HCT116 (cell line): ENCODE measurements around the gene KCNJ14.

Source experiments
- CEBPB ChIP-seq: IDR thresholded peaks from 2 replicates; pipeline ENCODE4 v1.6.1; 2012; ENCODE audit warnings: low read depth
- ELF1 ChIP-seq: IDR thresholded peaks from 2 replicates; pipeline ENCODE4 v1.6.1; 2012; ENCODE audit warnings: low read depth, borderline replicate concordance
- EZH2phosphoT487 ChIP-seq: fragments of 200-600 bp; IDR thresholded peaks from 2 replicates; pipeline ENCODE4 v1.6.1; 2018; ENCODE audit warnings: antibody characterized with exemption, borderline replicate concordance
- POLR2AphosphoS5 ChIP-seq: IDR thresholded peaks from 2 replicates; pipeline ENCODE4 v1.6.1; 2011; ENCODE audit warnings: mild to moderate bottlenecking, low read depth, low read length, moderate library complexity
- RAD21 ChIP-seq: IDR thresholded peaks from 2 replicates; pipeline ENCODE4 v1.6.1; 2012; ENCODE audit warnings: low read depth, mild to moderate bottlenecking
- ZFX ChIP-seq: fragments of 450-650 bp; IDR thresholded peaks from 2 replicates; pipeline ENCODE4 v1.6.1; 2017
- TF ChIP-seq, protein P1 (sequence below), 3 experiments: fragments of 200-600 bp in 1 of 3; sonication (generic) in 1 of 3; IDR thresholded peaks in 2 of 3; conservative IDR thresholded peaks in 1 of 3; 2 replicates each; pipeline ENCODE4 v1.5.1; 2012 to 2017; ENCODE audit warnings: low read depth in 2 of 3, low read length in 2 of 3, antibody characterized with exemption in 1 of 3, borderline replicate concordance in 1 of 3, control low read depth in 1 of 3, mild to moderate bottlenecking in 1 of 3, mixed read lengths in 1 of 3, mixed run types in 1 of 3, moderate library complexity in 1 of 3; ENCODE audit not compliant: insufficient read depth in 1 of 3
- TF ChIP-seq, protein P2 (sequence below): IDR thresholded peaks from 2 replicates; pipeline ENCODE4 v1.6.1; 2012

DNA sequence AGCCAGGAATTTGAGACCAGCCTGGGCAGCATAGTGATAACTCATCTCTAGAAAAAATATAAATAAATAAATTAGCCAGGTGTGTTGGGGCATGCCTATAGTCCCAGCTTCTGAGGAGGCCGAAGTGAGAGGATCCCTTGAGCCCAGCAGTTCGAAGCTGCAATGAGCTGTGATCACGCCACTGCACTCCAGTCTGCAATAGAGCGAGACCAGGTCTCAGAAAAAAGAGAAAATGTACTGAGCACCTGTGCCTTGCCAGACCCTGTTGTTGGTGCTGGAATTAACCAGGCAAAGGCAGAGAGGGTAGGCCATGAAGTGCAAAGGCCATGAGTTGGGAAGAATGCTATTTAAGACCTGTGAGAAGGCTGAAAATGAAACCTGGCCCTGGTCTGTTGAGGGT lies 16.5 kb downstream of the KCNJ14 start:
- TF ChIP-seq, protein P1, sequence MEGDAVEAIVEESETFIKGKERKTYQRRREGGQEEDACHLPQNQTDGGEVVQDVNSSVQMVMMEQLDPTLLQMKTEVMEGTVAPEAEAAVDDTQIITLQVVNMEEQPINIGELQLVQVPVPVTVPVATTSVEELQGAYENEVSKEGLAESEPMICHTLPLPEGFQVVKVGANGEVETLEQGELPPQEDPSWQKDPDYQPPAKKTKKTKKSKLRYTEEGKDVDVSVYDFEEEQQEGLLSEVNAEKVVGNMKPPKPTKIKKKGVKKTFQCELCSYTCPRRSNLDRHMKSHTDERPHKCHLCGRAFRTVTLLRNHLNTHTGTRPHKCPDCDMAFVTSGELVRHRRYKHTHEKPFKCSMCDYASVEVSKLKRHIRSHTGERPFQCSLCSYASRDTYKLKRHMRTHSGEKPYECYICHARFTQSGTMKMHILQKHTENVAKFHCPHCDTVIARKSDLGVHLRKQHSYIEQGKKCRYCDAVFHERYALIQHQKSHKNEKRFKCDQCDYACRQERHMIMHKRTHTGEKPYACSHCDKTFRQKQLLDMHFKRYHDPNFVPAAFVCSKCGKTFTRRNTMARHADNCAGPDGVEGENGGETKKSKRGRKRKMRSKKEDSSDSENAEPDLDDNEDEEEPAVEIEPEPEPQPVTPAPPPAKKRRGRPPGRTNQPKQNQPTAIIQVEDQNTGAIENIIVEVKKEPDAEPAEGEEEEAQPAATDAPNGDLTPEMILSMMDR (IDR thresholded peaks at IDR 0.05 in 2 of 3, conservative IDR thresholded peaks at IDR 0.05 in 1 of 3; ENCODE audit: borderline replicate concordance in 1 of 3, insufficient read depth in 1 of 3, low read depth in 2 of 3, low read length in 2 of 3) = no peak
- TF ChIP-seq, protein P2, sequence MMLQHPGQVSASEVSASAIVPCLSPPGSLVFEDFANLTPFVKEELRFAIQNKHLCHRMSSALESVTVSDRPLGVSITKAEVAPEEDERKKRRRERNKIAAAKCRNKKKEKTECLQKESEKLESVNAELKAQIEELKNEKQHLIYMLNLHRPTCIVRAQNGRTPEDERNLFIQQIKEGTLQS = no peak
- TF ChIP-seq RAD21 = no peak
- no peak for TF ChIP-seq POLR2AphosphoS5
- no peak for TF ChIP-seq ELF1
- no peak for TF ChIP-seq CEBPB
- TF ChIP-seq ZFX = no peak
- TF ChIP-seq EZH2phosphoT487 = no peak
